Ovary (tissue), 9 donors: Measurements from ENCODE around the gene MARCKSL1. TPM values are rescaled to one million over a fixed set of nuclear protein-coding genes. Genes with fewer than 3 reads are reported as not detected.
A peak's percentile ranks its signal among the peaks of the same experiment; 100 is the strongest.

Experiments
- DNase-seq, 5 donors: peaks; one replicate each; pipeline ENCODE4 v3.0.0-alpha.2; 2019 to 2020
- H3K27ac ChIP-seq, 2 donors: fragments of 200-600 bp; one replicate each; pipeline versions ENCODE4 v1.5.1 to v1.8.0; 2019 to 2022
- H3K27me3 ChIP-seq: fragments of 200-600 bp; one replicate; pipeline ENCODE4 v1.8.0; 2022
- H3K36me3 ChIP-seq: fragments of 200-600 bp; sonication (generic); one replicate; pipeline ENCODE4 v1.5.1; 2019
- H3K4me1 ChIP-seq: one replicate; pipeline ENCODE4 v1.8.1; 2013; ENCODE audit warnings: mild to moderate bottlenecking, moderate library complexity; ENCODE audit not compliant: insufficient read depth
- H3K4me3 ChIP-seq: fragments of 200-600 bp; sonication (generic); one replicate; pipeline ENCODE4 v1.5.1; 2017
- H3K9me3 ChIP-seq, 2 donors: fragments of 200-600 bp in 1 of 2; sonication (generic) in 1 of 2; one replicate each; pipeline versions ENCODE4 v1.5.1 to v1.8.1; 2013 to 2019; ENCODE audit warnings: mild to moderate bottlenecking in 1 of 2, moderate library complexity in 1 of 2
- CTCF ChIP-seq, 3 donors: fragments of 450-650 bp in 2 of 3; fragments of 200-600 bp in 1 of 3; IDR thresholded peaks; one replicate each; pipeline versions ENCODE4 v1.5.1 to v1.8.0; 2016 to 2022; ENCODE audit warnings: antibody characterized with exemption in 3 of 3, mild to moderate bottlenecking in 1 of 3
- EP300 ChIP-seq: sonication (generic); formaldehyde crosslinking; IDR thresholded peaks from one replicate; pipeline ENCODE4 v1.6.1; 2017; ENCODE audit warnings: antibody characterized with exemption
- POLR2A ChIP-seq: fragments of 450-650 bp; IDR thresholded peaks from one replicate; pipeline ENCODE4 v1.6.1; 2017; ENCODE audit warnings: antibody characterized with exemption, mild to moderate bottlenecking, moderate library complexity
- WGBS, 3 donors: extraction: QIAGEN DNeasy Blood & Tissue Kit in 1 of 3; methylation state at CpG; one replicate each; pipeline versions ENCODE4 v1.1.5 to v1.1.7; 2013 to 2017; 5-methylcytosine and 5-hydroxymethylcytosine counted together
- intact Hi-C, 4 donors: fragments of 100-400 bp; cut with DNase I; formaldehyde crosslinking; loops; one replicate each; pipeline versions ENCODE4 v1.11.0 to v1.15.1; 2022 to 2023
- polyA plus RNA-seq, 2 donors: library from polyadenylated mRNA; stranded (reverse); fragments of 200-250 nt in 1 of 2; fragments of 350-450 nt in 1 of 2; fragmentation: Illumina TruSeq in 1 of 2; extraction: RNeasy Lipid Tissue Mini Kit (QIAGEN cat#74804) in 1 of 2; gene quantifications; one replicate each; pipeline ENCODE4 v1.2.3, GENCODE V29; 2013 to 2014
- total RNA-seq, 7 donors: library from RNA; depleted of rRNA in 2 of 7; stranded (reverse); fragments of >200 nt in 2 of 7; fragmentation: NEBNext Ultra II Directional in 3 of 7; extraction: Animal tissue kit (Norgen Biotek cat#: 25700) in 3 of 7; gene quantifications; one replicate each; pipeline versions ENCODE4 v1.1.0 to v1.2.4, GENCODE V29; 2016 to 2023
- donor health status: DM: no; HTN: no; CAD: no; lungs with moderate emphysema.
- donor health status: DM: no; HTN: no; CAD: no.
- donor health status: Bipolar disorder and iron deficiency.
- donor health status: DM: yes; HTN: yes; CAD: no.
- donor health status: DM: no; HTN: no; CAD: no.
- donor health status: DM: yes; HTN: yes; CAD: no.

The MARCKSL1 gene
- total and polyA plus RNA-seq, 9 donors, result 105 to 667 (median 298) TPM

- Histone ChIP-seq H3K9me3 (no peaks in the 10 kb centered on the region), H3K4me1 (peaks cover 8% of the 10 kb centered on the region), H3K36me3 (no peaks in the 10 kb centered on the region), H3K27me3 (no peaks in the 10 kb centered on the region), H3K4me3 (no peak overlapping the region), H3K27ac (no peak overlapping the region)
- WGBS, 3 donors, result 70 to 83% (median 71%) methylated on average over 5 of the region's 5 CpGs
- peak in 1 of 5 donors; percentile 28 for DNase-seq
- no peak for TF ChIP-seq CTCF (IDR thresholded peaks at IDR 0.05)
- intact Hi-C loops, result loop anchor here in 1 of 4 donors (10.0 kb wide), 1 partner anchor 120 kb away; the partner anchor contains the start of gene FAM167B
Observed at GRCh38 chr1:32364836-32365235, 28.8 kb upstream of the MARCKSL1 start.

GRCh38 chr1:32363713-32364112 lies 27.7 kb upstream of the MARCKSL1 start:
- Histone ChIP-seq H3K9me3 (no peaks in the 10 kb centered on the region), H3K27ac (no peak overlapping the region), H3K36me3 (no peaks in the 10 kb centered on the region), H3K4me3 (no peak overlapping the region), H3K4me1 (peaks cover 8% of the 10 kb centered on the region), H3K27me3 (no peaks in the 10 kb centered on the region)
- DNase-seq, result peak in 1 of 5 donors; percentile 48
- WGBS, 3 donors, result 90 to 94% (median 90%) methylated on average over 12 of the region's 12 CpGs
- TF ChIP-seq POLR2A, result no peak
- TF ChIP-seq EP300, result no peak
- no peak for TF ChIP-seq CTCF (IDR thresholded peaks at IDR 0.05)
- intact Hi-C loops, result loop anchor here in 1 of 4 donors (10.0 kb wide), 1 partner anchor 119 kb away; the partner anchor contains the start of gene FAM167B

GRCh38 chr1:32362474-32363313 lies 26.7 kb upstream of the MARCKSL1 start, which contains the start of the genes FAM229A and TSSK3:
FAM229A (minus strand) TSS chr1:32362485; CDS start chr1:32362091, 394 bp downstream.
TSSK3 (plus strand) TSS chr1:32362539; CDS start chr1:32362702, 163 bp downstream.
- Histone ChIP-seq H3K4me3 (peak within 1 kb of the TSS; percentile 24), H3K9me3 (no peaks in the 10 kb centered on the region), H3K27ac (peak within 1 kb of the TSS; percentile 68 to 87), H3K36me3 (no peaks in the 10 kb centered on the region), H3K27me3 (no peaks in the 10 kb centered on the region), H3K4me1 (peaks cover 8% of the 10 kb centered on the region)
- TF ChIP-seq CTCF (IDR thresholded peaks at IDR 0.05) (no peak), POLR2A (no peak), EP300 (no peak)
- intact Hi-C loops, result loop anchor here in 1 of 4 donors (10.0 kb wide), 1 partner anchor 118 kb away; the partner anchor contains the start of gene FAM167B
- WGBS, 3 donors, result 32 to 39% (median 38%) methylated on average over 17 of the region's 17 CpGs
- DNase-seq, result peak in 1 of 5 donors; percentile 50

- TF ChIP-seq POLR2A, result no peak
- peak; percentile 46 to 84 (median 78) for TF ChIP-seq CTCF (IDR thresholded peaks at IDR 0.05)
- WGBS, 3 donors, result 1 to 4% (median 2%) methylated on average over 38 to 91 of the region's 91 CpGs
- no peaks in the 10 kb centered on the region for H3K9me3 ChIP-seq
- intact Hi-C loops, result loop anchor here in 1 of 4 donors (10.0 kb wide), 1 partner anchor 117 kb away; the partner anchor contains the start of gene FAM167B
- no peaks in the 10 kb centered on the region for H3K27me3 ChIP-seq
- H3K36me3 ChIP-seq, result no peaks in the 10 kb centered on the region
- H3K27ac ChIP-seq, result peak overlapping the region; percentile 68 to 87
- DNase-seq, result peak; percentile 77 to 88 (median 83)
- peak overlapping the region; percentile 24 for H3K4me3 ChIP-seq
- peaks cover 8% of the 10 kb centered on the region for H3K4me1 ChIP-seq
Observed at GRCh38 chr1:32361674-32362473, 25.8 kb upstream of the MARCKSL1 start.
